HG03064 (cell line): ENCODE results near the gene TDRD15.
"Not testable (repeated sequence)": the region's sequence is repeated elsewhere in the genome, so short reads cannot be mapped to it uniquely, and the experiment has no call there.

ENCODE experiments used
- ATAC-seq: cut with Tn5 transposase; IDR thresholded peaks from one replicate; pipeline ENCODE4 v1.9.1; 2021; ENCODE audit warnings: low read depth; ENCODE audit not compliant: unreplicated experiment

Gene TDRD15

DNA sequence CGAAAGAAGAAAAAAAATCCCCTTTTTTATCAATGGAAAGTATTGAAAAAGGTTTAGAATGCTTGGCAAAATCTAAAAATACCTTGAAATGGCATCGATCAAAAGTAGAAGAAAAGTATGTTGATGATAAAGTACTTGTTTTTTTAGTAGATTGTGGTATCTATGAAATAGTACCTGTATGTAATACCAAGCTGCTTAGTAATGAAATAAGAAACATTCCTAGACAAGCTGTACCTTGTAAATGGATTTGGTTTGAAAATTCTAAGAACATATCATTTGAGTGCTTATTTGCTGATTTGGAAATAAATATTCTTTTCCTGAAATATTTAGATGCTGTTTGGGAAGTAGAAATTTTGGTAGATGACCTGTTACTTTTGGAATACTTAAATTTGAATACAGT, 18.4 kb downstream of the TDRD15 start:
- ATAC-seq, result no peak

DNA sequence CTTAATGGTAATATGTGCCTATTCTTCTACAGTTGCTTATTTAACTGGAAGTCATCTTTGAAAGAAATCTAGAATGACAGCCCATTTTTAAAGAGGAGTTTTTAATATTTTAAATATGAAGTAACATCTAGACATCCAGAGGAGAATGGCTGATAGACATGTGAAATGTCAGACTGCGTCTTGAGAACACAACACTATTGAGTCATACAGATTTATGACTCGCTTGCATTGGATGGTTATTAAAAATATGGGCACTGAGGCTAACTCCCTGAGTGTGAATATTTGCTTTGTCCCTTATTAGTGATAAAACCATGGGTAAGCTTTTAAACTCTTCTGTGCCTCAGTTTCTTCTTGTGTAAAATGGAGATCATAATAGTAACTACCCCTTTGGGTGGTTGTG, 22.9 kb downstream of the TDRD15 start:
- no peak for ATAC-seq

DNA sequence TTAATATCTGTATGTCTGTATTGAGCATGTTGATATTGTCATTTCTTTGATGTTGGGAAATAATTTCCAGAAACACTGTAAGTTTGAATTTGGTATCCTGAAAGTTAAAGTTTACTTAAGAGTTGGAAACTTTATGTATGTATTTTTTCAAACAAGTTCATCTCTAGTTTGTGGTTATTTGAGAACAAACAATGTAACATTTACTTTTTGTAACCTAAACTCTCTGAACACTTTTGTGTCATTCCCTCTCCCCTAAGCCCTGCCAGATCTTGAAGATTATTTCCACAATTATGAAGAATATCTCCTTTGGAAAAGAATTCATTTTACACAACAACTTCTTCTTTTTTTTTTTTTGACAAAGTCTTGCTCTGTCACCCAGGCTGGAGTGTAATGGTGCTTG, 24.9 kb downstream of the TDRD15 start:
- no peak for ATAC-seq

DNA sequence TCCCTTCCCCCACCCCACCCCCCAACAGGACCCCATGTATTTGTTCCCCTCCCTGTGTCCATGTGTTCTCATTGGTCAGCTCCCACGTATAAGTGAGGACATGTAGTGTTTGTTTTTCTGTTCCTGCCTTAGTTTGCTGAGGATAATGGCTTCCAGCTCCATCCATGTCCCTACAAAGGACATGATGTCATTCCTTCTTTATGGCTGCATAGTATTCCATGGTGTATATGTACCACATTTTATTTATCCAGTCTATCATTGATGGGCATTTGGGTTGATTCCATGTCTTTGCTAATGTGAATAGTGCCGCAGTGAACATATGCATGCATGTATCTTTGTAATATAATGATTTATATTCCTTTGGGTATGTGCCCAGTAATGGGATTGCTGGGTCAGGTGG, 27.5 kb downstream of the TDRD15 start:
- ATAC-seq, result not testable (repeated sequence)

DNA sequence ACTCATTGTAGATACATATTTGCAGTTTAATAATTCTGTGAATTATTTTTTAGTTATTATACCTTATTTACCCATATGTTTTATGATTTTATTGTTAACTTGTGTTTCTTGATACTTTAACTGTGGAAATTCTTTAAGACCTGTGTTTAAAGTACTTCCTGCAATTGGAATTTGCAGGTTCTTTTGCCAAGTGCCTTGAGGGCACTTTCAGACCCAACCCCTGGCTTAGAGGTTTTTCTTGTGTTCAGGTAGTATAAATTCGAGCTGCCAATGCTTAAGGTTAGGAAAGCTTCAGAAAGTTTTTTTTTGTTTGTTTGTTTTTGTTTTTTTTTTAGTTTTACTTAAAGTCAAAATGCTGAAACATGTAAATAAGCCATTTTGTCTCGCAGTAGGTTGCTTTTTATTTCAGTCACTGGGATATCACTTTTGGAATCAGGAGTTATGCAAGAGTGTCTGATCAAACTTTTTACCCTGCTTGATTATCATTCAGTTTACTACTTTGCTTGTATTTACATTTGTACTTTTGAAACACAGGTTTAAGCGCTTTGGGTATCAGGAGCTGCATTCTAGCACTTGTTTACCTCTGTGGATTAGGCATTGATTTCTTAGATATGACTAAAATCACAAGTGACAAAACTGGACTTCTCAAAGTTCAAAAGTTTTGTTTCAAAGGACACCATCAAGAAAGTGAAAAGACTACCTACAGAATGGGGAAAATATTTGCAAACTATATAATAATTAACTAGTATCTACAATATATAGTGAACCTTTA, 31.8 kb downstream of the TDRD15 start:
- ATAC-seq, result no peak

DNA sequence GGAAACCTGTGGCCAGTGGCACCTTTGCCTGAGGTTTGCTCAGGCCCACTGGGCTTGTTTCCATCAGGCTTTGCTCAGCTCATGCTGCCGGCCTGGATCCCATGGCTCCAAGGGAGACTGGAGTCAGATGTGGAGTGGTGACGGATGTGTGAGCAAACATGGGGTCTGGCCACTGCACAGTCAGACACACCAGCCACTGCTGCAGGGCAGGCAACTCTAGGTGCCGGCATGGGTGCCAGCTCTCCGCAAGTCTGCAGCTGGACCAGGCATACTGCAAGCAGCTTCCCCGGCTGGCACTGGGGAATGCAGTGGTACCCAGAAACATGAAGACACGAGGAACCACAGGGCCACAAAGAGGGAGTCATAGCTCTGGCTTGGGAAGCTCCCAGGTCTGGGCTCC, 37.4 kb downstream of the TDRD15 start:
- ATAC-seq, result no peak

DNA sequence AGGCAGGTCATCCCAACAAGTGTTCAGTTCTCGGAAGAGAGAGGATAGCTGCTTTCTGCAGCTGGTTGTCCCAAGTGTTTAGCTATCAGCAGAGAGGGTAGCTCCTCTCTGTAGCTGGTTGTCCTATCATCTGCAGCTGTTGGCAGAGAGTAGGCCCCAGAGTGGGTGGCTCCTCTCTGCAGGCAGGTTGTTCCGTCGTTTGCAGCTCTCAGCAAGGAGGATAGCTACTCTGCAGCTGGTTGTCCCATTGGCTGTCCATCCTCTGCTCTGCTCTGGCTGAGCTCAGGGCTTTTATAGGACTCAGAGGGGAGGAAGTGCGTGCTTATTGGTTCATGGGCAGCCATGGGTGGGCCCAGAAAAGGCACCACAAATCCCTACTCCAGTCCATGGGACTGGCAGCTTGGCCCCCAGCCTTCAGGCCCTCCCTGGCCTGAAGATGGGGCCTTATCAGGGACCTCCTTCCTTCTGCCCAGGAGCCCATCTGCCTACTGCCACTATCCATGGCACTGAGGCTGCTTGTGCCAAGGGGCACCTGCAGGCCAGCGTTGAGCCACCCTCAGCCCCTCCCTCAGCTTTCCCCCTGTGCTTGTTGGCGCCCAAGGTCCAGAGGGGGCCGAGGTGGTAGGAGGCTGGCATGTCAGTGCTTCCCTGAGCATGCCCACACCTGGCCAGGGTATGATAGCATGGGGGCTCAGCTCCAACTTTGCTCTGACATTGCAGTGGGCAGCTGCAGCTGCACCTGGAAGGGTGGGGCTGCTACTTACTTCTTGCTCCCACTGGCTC, 38.3 kb downstream of the TDRD15 start:
- ATAC-seq, result no peak

DNA sequence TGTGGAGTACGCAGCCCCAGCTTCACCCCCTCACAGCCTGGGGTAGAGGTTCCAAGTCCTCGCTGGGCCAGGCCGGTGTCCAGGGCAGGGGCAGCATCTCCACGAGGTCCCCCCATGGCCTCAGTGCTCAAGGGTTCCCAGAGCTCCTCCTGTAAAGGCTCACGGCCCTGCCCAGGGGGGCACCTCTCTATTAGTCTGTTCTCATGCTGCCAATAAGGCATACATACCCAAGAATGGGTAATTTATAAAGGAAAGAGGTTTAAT, 38.8 kb downstream of the TDRD15 start:
- ATAC-seq, result no peak

DNA sequence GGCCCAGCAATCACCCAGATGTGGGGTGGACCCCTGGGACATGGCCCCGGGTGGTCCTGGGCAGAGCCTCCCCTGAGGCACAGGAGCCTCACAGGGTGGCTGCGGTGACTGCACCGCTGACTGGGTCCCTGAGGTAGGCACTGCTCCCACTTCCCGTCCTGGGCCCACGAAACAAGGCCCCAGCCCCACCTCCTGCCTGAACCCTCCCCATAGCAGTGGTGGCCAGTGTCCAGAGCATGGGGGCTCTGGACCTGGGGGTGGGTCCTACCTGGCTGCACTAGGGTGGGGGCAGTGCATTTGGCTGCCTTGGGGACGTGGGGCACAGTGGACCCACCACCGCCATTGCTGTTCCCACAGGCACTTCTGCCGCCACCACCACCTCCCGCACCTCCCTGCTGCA, 39.4 kb downstream of the TDRD15 start:
- ATAC-seq, result no peak

DNA sequence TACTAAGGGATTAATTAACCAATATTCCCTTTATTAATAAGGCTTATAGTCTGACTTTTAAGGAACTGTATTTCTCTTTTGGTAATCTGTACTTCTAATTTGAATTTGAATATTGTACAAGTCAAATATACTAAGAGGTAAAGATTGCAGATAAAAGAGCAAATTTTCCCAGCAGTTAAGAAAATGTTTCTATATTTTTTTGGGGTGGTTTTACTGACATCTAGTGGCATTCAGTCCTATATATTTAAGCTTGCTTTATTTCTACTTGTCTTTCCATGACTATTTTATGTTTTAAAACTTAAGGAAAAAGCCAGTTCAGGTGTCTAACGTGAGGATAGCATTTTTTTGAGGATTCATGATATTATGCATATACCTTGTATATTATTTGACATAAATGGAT, 41.6 kb downstream of the TDRD15 start:
- no peak for ATAC-seq

DNA sequence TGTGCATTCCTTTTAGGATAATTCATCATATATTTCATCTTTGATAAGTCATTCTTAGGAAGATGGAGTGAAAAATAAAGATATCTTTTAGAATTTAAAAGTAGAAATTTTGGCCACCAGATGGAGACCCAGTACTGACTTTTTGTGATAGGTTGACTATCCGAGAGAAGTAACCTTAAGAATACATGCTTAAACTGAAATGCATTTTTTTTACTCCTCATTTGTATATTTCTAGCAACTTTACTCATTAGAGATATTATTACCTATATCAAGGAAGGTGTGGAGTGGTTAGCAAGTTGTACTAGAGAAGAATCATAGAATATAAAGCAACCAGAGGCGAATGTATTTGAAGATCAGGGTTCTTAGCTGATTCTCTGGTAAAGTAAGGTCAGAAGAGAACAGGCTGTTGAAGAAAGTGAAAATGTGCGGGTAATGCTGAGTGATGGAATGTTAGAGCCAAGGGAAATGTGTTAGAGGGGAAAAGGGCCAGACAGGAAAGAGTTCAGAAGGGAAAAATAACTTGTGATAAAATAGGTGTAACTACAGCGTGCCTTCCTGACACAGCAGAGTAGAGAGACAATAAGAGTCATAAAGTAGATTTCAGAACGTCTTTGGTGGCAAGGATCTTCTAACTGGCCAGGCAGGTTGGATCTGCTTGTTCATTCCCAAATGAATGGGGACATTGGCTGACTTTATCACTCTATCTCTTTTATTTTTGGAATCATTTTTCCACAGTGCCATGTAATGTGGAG, 52.3 kb downstream of the TDRD15 start:
- ATAC-seq, result no peak

DNA sequence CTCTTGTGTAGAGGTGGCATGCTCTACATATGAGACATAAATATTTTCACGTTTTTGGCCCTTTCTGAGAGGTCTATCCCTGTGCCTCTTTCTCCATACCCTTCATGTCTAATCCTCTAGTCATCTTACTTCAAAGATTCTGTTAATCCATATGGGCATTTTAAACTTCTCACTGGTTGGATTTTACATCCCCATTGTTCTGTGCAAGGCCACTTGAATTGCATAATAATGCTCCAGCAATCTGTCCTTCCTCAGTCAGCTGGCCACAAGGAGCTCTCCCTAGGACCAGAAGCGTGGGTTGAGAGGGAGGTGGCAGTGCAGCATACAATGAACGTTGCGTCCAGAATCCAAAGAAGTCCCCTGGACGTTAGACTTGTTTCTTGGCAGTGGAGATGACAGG, 58.2 kb downstream of the TDRD15 start:
- ATAC-seq, result no peak

DNA sequence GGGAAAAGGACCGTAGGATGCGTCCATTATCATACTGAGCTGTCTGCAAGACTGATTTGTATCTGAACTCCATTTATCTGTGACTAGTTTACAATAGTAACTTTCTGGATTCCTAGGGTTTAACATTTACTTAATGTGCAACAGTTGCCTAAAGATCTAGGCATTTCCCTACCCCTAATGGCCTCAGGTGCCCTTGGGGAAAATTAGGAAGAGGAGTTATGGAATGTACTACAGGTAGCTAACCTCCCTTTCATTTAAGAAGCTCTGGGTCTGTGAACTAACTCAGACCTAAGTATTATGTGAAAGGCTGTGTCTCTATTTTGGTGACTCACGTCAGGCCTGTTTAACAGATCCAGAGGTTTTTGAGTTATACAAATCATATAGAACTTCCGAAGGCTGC, 59.5 kb downstream of the TDRD15 start:
- no peak for ATAC-seq

DNA sequence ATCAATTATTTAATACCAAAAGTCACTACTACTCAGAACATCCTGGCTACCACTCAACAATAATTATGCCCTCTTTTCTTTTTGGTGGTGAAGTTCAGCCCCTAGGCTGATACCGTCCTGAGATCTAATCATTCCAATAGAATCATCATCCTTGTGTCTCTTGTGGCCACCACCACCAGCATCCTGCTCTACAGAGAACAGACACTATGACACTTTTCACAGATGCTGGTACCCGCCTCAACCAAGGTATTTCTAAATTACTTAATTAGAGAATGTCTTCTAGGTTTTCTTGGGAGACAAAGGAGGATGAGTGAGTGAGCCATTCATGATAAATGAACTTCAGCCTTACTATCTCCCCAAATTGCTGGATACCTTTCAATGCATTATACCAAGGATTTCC, 60.0 kb downstream of the TDRD15 start:
- ATAC-seq, result no peak

DNA sequence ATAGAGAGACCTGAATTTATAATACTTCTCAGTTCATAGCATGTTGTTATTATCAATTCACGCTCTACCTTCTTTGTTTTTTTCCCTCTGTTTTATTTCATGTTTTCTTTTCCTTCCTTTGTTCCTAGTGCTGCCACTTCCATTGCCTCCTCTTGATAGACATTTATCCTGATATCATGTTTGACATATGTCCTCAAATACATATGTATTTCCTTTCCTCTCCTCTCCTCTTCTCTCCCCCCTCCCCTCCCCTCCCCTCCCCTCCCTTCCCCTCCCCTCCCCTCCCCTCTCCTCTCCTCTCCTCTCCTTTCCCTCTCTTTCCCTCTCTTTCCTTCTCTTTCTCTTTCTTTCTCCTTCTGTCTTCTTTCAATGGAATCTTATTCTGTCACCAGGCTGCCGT, 67.8 kb downstream of the TDRD15 start:
- ATAC-seq, result no peak
